ENCODE results near the gene KLLN.
A peak's percentile ranks its signal among the peaks of the same experiment; 100 is the strongest.
"Not testable (repeated sequence)": the region's sequence is repeated elsewhere in the genome, so short reads cannot be mapped to it uniquely, and the experiment has no call there.

KLLN gene

GRCh38 chr10:87865241-87865881 lies 2.0 kb upstream of the KLLN start:
- no peak for DNase-seq

GRCh38 chr10:87864496-87865059 lies 1.2 kb upstream of the KLLN start:
- DNase-seq, result peak; percentile 23

DNA sequence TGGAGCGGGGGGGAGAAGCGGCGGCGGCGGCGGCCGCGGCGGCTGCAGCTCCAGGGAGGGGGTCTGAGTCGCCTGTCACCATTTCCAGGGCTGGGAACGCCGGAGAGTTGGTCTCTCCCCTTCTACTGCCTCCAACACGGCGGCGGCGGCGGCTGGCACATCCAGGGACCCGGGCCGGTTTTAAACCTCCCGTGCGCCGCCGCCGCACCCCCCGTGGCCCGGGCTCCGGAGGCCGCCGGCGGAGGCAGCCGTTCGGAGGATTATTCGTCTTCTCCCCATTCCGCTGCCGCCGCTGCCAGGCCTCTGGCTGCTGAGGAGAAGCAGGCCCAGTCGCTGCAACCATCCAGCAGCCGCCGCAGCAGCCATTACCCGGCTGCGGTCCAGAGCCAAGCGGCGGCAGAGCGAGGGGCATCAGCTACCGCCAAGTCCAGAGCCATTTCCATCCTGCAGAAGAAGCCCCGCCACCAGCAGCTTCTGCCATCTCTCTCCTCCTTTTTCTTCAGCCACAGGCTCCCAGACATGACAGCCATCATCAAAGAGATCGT lies 690 bp upstream of the KLLN start:
- not testable (repeated sequence) for DNase-seq

GRCh38 chr10:87862679-87863052 lies 667 bp downstream of the KLLN start:
- DNase-seq, result peak; percentile 58

DNA sequence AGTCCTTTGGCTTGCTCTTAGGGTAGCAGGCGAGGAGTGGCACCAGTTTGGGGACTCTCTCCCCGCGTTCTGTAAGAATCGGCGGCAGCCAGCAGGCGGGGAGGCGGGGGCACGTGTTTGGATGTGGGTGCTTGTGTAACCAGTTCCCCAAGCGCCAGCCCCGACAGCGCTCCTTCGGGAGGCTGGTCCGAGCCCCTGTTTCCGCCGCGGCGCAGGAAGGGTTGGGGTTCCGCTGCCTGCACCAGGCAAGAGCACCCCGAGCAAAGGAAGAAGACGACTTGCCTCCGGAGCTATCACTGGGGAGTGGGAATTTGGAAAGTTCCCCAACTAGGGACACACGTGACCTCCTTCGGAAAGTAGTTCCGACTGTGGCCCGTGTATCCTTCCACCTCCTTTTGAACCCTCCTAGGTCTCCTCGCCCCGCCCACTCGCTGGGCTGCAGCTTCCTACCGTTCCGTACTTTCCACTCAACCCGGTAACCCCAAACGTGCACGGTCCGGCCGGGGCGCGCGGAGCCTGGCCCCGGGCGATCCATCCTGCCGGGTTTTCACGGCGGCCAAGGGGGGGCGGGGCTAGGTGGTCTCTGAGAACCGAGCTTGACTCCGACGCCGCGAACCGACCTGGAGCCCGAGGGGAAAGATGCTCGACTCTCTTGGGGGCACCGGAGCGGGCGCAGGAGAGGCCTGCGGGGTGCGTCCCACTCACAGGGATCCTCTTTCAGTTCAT lies 1.2 kb downstream of the KLLN start:
- peak; percentile 58 for DNase-seq

DNA sequence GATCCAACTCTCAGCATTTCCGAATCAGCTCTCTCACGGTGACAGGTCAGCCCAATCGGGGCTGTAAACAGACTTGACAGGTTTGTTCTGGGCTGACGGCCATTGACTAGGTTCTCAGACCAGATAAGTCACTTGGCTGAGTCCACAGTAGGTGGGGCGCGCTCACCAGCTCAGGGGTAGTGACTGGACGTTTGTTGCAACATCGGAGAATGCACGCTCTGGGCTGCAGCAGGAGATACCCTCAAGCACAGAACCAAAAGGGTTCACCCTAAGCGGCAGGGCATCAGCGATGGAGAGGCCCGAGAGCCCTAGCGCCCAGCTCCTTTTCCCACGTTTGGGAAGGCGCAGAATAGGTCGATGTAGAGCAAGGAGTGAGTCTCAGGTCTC lies 1.8 kb downstream of the KLLN start:
- no peak for DNase-seq

GRCh38 chr10:87860816-87861403 lies 2.4 kb downstream of the KLLN start:
- no peak for DNase-seq

- DNase-seq, result peak; percentile 82
Measured at GRCh38 chr10:87860156-87860795, 3.1 kb downstream of the KLLN start.

- not testable (repeated sequence) for DNase-seq
Measured at GRCh38 chr10:87855665-87856064, 7.7 kb downstream of the KLLN start.

- not testable (repeated sequence) for DNase-seq
Measured at GRCh38 chr10:87855247-87855646, 8.1 kb downstream of the KLLN start.

DNA sequence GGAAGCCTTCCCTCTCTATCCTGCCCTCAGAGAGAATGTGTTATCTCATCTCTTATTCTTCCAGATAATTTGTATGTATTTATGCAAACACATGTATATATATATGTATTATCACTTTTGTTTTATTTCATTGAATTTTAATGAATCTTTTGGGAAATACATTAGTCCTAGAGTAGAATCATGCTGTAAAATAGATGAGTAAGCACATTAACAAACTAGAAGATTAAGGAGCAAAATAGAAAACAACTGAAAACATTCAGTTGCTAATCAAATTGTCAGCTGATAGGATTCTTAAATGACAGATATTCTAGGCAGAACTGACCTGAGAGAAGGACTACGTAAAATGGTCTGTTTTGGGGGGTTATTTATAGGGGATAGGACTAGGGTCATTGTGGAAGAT lies 11.2 kb downstream of the KLLN start:
- DNase-seq, result no peak

DNA sequence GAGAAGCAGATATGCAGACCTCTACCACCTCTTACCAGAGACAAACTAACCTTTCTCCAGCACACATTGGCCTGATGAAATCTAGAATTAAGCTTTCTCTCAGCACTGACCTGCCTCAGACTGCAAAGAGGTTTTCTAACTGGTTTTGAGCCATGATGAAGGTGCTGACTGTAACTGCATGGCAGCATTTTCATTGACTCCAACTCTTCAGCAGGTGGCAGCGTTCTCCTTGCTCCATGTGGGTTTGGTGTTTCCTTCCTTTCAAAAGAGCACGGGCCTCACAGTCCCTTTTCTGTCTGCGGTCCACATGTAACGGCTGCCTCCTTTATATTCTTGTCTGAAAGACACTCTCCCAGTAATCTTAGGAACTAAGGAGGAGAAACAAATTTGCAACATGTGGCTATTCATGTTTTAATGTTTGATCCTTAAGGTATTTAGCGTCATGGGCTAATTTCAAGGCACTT lies 12.6 kb downstream of the KLLN start:
- DNase-seq, result peak; percentile 56

GRCh38 chr10:87849001-87849400 lies 14.3 kb downstream of the KLLN start:
- DNase-seq, result no peak

GRCh38 chr10:87847550-87847949 lies 15.8 kb downstream of the KLLN start:
- no peak for DNase-seq

DNA sequence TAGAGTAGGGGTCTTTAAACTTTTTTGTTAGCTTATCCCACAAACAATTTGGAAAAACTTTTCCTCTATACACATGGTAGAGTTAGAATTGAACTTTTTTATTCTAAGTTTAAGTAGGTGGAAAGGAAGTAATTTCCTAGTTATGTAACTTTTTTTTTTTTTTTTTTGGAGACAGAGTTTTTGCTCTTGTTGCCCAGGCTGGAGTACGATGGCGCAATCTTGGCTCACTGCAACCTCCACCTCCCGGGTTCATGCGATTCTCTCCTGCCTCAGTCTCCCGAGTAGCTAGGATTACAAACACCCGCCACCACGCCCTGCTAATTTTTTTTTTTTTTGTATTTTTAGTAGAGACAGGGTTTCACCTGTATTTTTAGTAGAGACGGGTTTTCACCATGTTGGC lies 16.6 kb downstream of the KLLN start:
- not testable (repeated sequence) for DNase-seq

GRCh38 chr10:87846023-87846422 lies 17.3 kb downstream of the KLLN start:
- no peak for DNase-seq

DNA sequence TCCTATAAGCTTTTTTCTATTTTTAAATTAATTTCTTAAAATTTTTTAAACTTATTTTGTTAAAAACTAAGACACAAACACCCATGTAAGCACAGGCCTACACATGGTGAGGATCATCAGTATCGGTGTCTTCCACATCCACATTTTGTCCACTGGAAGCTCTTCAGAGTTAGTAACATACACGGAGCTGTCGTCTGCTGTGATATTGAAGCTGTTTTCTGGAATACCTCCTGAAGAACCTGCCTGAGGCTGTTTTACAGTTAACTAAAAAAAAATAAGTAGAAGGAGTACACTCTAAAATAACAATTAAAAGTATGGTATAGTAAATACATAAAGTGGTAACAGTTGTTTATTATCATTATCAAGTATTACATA lies 17.7 kb downstream of the KLLN start:
- no peak for DNase-seq

DNA sequence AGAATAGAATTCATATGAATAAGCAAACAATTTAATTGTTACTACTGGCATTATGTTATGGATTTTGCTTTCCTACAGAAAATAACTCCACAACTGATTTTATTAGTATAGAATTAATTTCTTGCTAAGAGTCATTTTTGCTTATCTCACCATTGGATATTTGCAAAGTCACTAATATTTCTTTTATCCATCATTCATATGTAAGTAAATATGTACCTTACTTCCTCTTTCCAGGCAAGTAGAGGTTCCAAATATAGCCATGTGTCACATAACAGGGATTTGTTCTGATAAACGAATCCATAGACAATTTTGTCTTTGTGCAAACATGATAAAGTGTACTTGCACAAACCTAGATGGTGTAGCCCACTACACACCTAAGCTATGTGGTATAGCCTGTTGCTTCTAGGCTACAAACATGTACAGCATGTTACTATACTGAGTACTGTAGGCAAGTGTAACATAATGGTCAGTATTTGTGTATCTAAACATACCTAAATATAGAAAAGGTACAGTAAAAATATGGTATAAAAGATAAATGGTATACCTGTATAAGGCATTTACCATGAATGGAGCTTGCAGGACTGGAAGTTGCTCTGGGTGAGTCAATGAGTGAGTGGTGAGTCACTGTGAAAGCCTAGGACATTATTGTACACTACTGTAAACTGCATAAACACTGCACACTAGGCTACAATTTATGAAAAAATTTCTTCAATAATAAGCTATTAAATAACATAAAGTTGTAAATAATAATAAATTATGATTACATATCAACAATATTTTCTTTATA lies 18.3 kb downstream of the KLLN start:
- DNase-seq, result no peak

DNA sequence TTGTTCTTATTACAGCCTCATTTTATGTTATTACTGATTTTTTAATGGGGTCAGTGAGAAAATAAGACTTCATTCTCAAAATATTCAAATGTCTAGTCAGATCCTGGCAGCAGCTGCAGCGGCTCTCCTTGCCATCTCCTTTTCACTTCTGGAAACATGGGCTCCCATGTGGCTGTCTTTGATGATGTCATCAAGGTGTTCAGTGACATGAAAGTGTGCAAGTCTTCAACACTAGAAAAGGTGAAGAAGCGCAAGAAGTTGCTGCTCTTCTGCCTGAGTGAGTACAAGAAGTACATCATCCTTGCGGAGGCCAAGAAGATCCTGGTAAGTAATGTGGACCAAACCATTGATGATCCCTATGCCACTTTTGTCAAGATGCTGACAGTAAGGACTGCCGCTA lies 19.6 kb downstream of the KLLN start:
- DNase-seq, result no peak

- DNase-seq, result no peak
Measured at GRCh38 chr10:87842776-87843497, 20.4 kb downstream of the KLLN start.

DNA sequence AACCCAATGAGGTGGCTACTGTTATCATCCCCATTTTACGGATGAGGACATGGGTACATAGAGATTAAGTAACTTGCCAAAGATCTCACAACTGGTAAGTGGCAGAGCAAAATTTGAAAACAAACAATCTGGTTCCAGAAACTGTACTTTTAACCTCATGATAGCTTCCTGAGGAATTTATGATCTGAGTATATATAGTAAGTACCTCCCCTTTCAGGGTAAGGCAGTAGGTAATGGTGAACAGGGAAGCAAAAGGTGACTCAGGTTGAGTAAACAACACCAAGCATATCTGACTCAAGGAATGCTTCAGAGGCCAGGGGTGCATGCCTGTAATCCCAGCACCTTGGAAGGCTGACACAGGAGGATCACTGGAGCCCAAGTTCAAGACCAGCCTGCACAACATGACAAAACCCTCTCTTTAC lies 21.1 kb downstream of the KLLN start:
- no peak for DNase-seq

- DNase-seq, result no peak
Measured at GRCh38 chr10:87841186-87841585, 22.1 kb downstream of the KLLN start.
